Sigmoid colon (tissue), 7 donors: Measurements from ENCODE around the gene ANKRD13C. TPM values are rescaled to one million over a fixed set of nuclear protein-coding genes. Genes with fewer than 3 reads are reported as not detected.

Experiments
- DNase-seq: peaks from one replicate; pipeline ENCODE4 v3.0.0-alpha.2; 2019
- H3K27ac ChIP-seq, 4 donors: fragments of 200-600 bp; sonication (generic); one replicate each; pipeline ENCODE4 v1.5.1; 2016 to 2019; ENCODE audit warnings: mild to moderate bottlenecking in 1 of 4
- H3K27me3 ChIP-seq, 3 donors: fragments of 200-600 bp; sonication (generic); one replicate each; pipeline ENCODE4 v1.5.1; 2019; ENCODE audit warnings: mild to moderate bottlenecking in 1 of 3
- H3K36me3 ChIP-seq, 4 donors: fragments of 200-600 bp; sonication (generic); one replicate each; pipeline ENCODE4 v1.5.1; 2016 to 2019
- H3K4me1 ChIP-seq, 4 donors: fragments of 200-600 bp; sonication (generic); one replicate each; pipeline ENCODE4 v1.5.1; 2017 to 2019
- H3K4me3 ChIP-seq, 4 donors: fragments of 200-600 bp; sonication (generic); one replicate each; pipeline ENCODE4 v1.5.1; 2017 to 2019; ENCODE audit warnings: mild to moderate bottlenecking in 2 of 4, moderate library complexity in 1 of 4
- H3K9me3 ChIP-seq, 4 donors: fragments of 200-600 bp in 3 of 4; sonication (generic) in 3 of 4; one replicate each; pipeline versions ENCODE4 v1.5.1 to v1.6.1; 2013 to 2019
- CTCF ChIP-seq, 4 experiments: fragments of 450-650 bp in 3 of 4; fragments of 200-600 bp in 1 of 4; IDR thresholded peaks; one replicate each; pipeline ENCODE4 v1.5.1; 2016 to 2019; ENCODE audit warnings: antibody characterized with exemption in 4 of 4, mild to moderate bottlenecking in 3 of 4, moderate library complexity in 2 of 4
- EP300 ChIP-seq, 4 donors: sonication (generic); formaldehyde crosslinking; IDR thresholded peaks; one replicate each; pipeline ENCODE4 v1.6.1; 2017; ENCODE audit warnings: antibody characterized with exemption in 4 of 4
- POLR2A ChIP-seq, 2 donors: fragments of 450-650 bp; IDR thresholded peaks; one replicate each; pipeline ENCODE4 v1.6.1; 2016; ENCODE audit warnings: antibody characterized with exemption in 2 of 2, mild to moderate bottlenecking in 2 of 2, moderate library complexity in 2 of 2
- POLR2AphosphoS5 ChIP-seq, 4 donors: sonication (generic); formaldehyde crosslinking; IDR thresholded peaks; one replicate each; pipeline ENCODE4 v1.6.1; 2017; ENCODE audit warnings: antibody characterized with exemption in 4 of 4
- WGBS, 2 donors: extraction: QIAGEN DNeasy Blood & Tissue Kit; methylation state at CpG; one replicate each; pipeline ENCODE4 v1.1.7; 2013; 5-methylcytosine and 5-hydroxymethylcytosine counted together
- intact Hi-C: fragments of 100-400 bp; cut with DNase I; formaldehyde crosslinking; loops from one replicate; pipeline ENCODE4 v1.15.1; 2023
- polyA plus RNA-seq, 3 donors: library from polyadenylated mRNA; stranded (reverse); fragments of 200-250 nt; gene quantifications; one replicate each; pipeline ENCODE4 v1.2.3, GENCODE V29; 2013
- total RNA-seq, 4 donors: library from RNA; depleted of rRNA; stranded (reverse); fragments of >200 nt; gene quantifications; one replicate each; pipeline ENCODE4 v1.1.0, GENCODE V29; 2016
- donor health status: healthy with polysubstance abuse.
- donor health status: Bipolar disorder and iron deficiency.
- donor health status: healthy.

The ANKRD13C gene
- total and polyA plus RNA-seq, 7 donors = 10.6 to 34.2 (median 22.8) TPM

GRCh38 chr1:70220015-70220414 is 134.5 kb downstream of the ANKRD13C start:
- H3K4me1 ChIP-seq = peaks cover 0 to 39% (median 37%) of the 10 kb centered on the region in 4 donors
- peaks cover 0 to 38% (median 4%) of the 10 kb centered on the region in 4 donors for H3K36me3 ChIP-seq
- no peak for DNase-seq
- TF ChIP-seq POLR2AphosphoS5 (IDR thresholded peaks at IDR 0.05) = no peak
- no peak for TF ChIP-seq POLR2A (IDR thresholded peaks at IDR 0.05)
- TF ChIP-seq CTCF (IDR thresholded peaks at IDR 0.05) = no peak
- no peak for TF ChIP-seq EP300 (IDR thresholded peaks at IDR 0.05)
- intact Hi-C loops = loop anchor here (2.0 kb wide), 2 partner anchors 13 to 135 kb away; partner anchors contain the start of gene ANKRD13C
- H3K27ac ChIP-seq = no peak overlapping the region
- H3K4me3 ChIP-seq = no peak overlapping the region
- H3K9me3 ChIP-seq = no peaks in the 10 kb centered on the region
- WGBS, 2 donors = 86 to 93% methylated on average over 2 of the region's 2 CpGs
- no peaks in the 10 kb centered on the region for H3K27me3 ChIP-seq

DNA sequence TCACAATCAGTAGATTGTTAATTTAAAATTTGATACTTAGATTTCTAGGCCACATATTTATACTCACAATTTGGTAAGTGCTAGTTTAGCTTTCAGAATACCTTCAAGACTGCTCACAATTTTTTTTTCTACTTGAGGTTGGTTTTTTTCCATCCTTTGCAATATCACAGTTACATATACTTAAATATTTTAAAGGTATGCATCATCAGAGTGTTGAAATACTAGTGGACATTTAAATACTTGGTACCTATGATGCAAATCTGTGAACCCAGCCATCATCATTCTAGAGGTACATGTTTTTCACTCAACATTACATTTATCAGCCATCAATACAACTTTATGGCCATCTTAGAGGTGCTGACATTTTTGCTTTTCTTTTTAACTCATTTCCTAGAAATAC is 143.0 kb downstream of the ANKRD13C start:
- Histone ChIP-seq H3K9me3 (no peaks in the 10 kb centered on the region), H3K4me3 (no peak overlapping the region), H3K27me3 (no peaks in the 10 kb centered on the region), H3K4me1 (peaks cover 0 to 50% (median 40%) of the 10 kb centered on the region in 4 donors), H3K36me3 (peaks cover 0 to 20% (median 0%) of the 10 kb centered on the region in 4 donors), H3K27ac (no peak overlapping the region)
- TF ChIP-seq CTCF (IDR thresholded peaks at IDR 0.05) (no peak), POLR2A (IDR thresholded peaks at IDR 0.05) (no peak), EP300 (IDR thresholded peaks at IDR 0.05) (no peak), POLR2AphosphoS5 (IDR thresholded peaks at IDR 0.05) (no peak)
- no peak for DNase-seq
- intact Hi-C loops = no loop called here

- H3K27ac ChIP-seq = no peak overlapping the region
- H3K9me3 ChIP-seq = no peaks in the 10 kb centered on the region
- 74 to 76% methylated on average over 1 of the region's 1 CpG for WGBS, 2 donors
- no peak for TF ChIP-seq EP300 (IDR thresholded peaks at IDR 0.05)
- DNase-seq = no peak
- intact Hi-C loops = no loop called here
- peaks cover 0 to 53% (median 44%) of the 10 kb centered on the region in 4 donors for H3K4me1 ChIP-seq
- H3K4me3 ChIP-seq = no peak overlapping the region
- H3K27me3 ChIP-seq = no peaks in the 10 kb centered on the region
- H3K36me3 ChIP-seq = peaks cover 0 to 15% (median 0%) of the 10 kb centered on the region in 4 donors
These were observed 143.7 kb downstream of the ANKRD13C start for GRCh38 chr1:70210820-70211219.

Other genes with a start within 250 kb of the ANKRD13C start
- 10 to 100 TPM; 14.0 to 20.7 (median 16.6) TPM for gene LRRC40, start 149.1 kb downstream of the ANKRD13C start, total RNA-seq
- gene LRRC40, start 149.1 kb downstream of the ANKRD13C start, polyA plus RNA-seq = 1 to 10 TPM; 7.5 to 9.0 (median 8.4) TPM
- gene SRSF11, start 133.3 kb downstream of the ANKRD13C start, total RNA-seq = 100 to 1,000 TPM; 156 to 248 (median 176) TPM
- 10 to 100 TPM; 34.2 to 87.6 (median 41.2) TPM for gene SRSF11, start 133.3 kb downstream of the ANKRD13C start, polyA plus RNA-seq
- gene CTH, start 56.5 kb upstream of the ANKRD13C start, total RNA-seq = 1 to 10 TPM; 1.1 to 4.6 (median 2.7) TPM
- 1 to 10 TPM; 4.8 to 5.5 (median 5.1) TPM for gene CTH, start 56.5 kb upstream of the ANKRD13C start, polyA plus RNA-seq